Endothelial cell of umbilical vein (primary cell): ENCODE measurements around the gene SLC6A9. TPM values are rescaled to one million over a fixed set of nuclear protein-coding genes. Genes with fewer than 3 reads are reported as not detected.

Experiments used
- BruUV-seq: library from RNA; stranded (reverse); fragments of 400-500 nt; replicated peaks from 2 replicates; lab custom pipeline; 2021; lab: Mats Ljungman, UMichigan
- CTCF ChIA-PET: fragments of 300-600, 350-600 bp; sonication (Branson Sonifier 250); formaldehyde crosslinking; loops from one replicate; lab custom pipeline; 2021; ENCODE audit warnings: antibody characterized with exemption, inconsistent platforms; lab: Charles Lee
- POLR2A ChIA-PET: fragments of 300-600, 350-600 bp; sonication (Branson Sonifier 250); formaldehyde crosslinking; loops from one replicate; lab custom pipeline; 2021; ENCODE audit warnings: antibody characterized with exemption, inconsistent platforms; lab: Charles Lee
- DNase-seq: peaks from one replicate; pipeline ENCODE4 v3.0.0-alpha.2; 2011; ENCODE audit warnings: low read depth, low spot score
- FAIRE-seq: peaks from 2 replicates; lab custom pipeline; 2011; peaks lifted over from hg19 to GRCh38; lab: Jason Lieb, UNC
- H2AFZ ChIP-seq: 2 replicates; pipeline ENCODE4 v1.6.0; 2012; ENCODE audit warnings: low read depth, low read length, control low read depth, inconsistent platforms
- H3K27ac ChIP-seq: 2 replicates; pipeline ENCODE4 v1.5.1; 2011; ENCODE audit warnings: low read depth, mild to moderate bottlenecking, control low read depth, low read length, moderate library complexity; ENCODE audit not compliant: insufficient read depth
- H3K27me3 ChIP-seq, 2 experiments: 2 replicates each; pipeline versions ENCODE4 v1.6.0 to v1.6.1; 2011; ENCODE audit warnings: low read length in 2 of 2, mixed read lengths in 1 of 2; ENCODE audit not compliant: control insufficient read depth in 2 of 2, insufficient read depth in 2 of 2
- H3K36me3 ChIP-seq, 2 experiments: 2 replicates in 1 of 2; 3 replicates in 1 of 2; pipeline ENCODE4 v1.5.1; 2011; ENCODE audit warnings: low read length in 2 of 2, mild to moderate bottlenecking in 1 of 2, moderate library complexity in 1 of 2; ENCODE audit not compliant: control insufficient read depth in 2 of 2, insufficient read depth in 2 of 2; ENCODE audit errors: extremely low read depth in 1 of 2
- H3K4me1 ChIP-seq: 3 replicates; pipeline ENCODE4 v1.5.1; 2011; ENCODE audit warnings: mild to moderate bottlenecking, low read length; ENCODE audit not compliant: control insufficient read depth, insufficient read depth; ENCODE audit errors: extremely low read depth
- H3K4me2 ChIP-seq: 2 replicates; pipeline ENCODE4 v1.6.1; 2011; ENCODE audit warnings: low read length, control low read depth, mixed read lengths; ENCODE audit not compliant: insufficient read depth
- H3K4me3 ChIP-seq, 3 experiments: fragments of 200-600 bp in 1 of 3; sonication (generic), shearing (Covaris generic) in 1 of 3; replicated peaks in 1 of 3; 2 replicates each; pipeline ENCODE4 v1.5.1; 2011 to 2016; ENCODE audit warnings: control low read depth in 3 of 3, low read length in 3 of 3, mild to moderate bottlenecking in 2 of 3, inconsistent platforms in 1 of 3, low read depth in 1 of 3, moderate library complexity in 1 of 3; ENCODE audit not compliant: insufficient read depth in 1 of 3
- H3K79me2 ChIP-seq: 2 replicates; pipeline ENCODE4 v1.6.0; 2012; ENCODE audit warnings: low read length, inconsistent platforms; ENCODE audit not compliant: control insufficient read depth, insufficient read depth
- H3K9ac ChIP-seq: replicated peaks from 2 replicates; pipeline ENCODE3; 2011; ENCODE audit warnings: low read length, control low read depth; ENCODE audit not compliant: insufficient read depth; ENCODE audit errors: extremely low read depth
- H3K9me1 ChIP-seq: replicated peaks from 3 replicates; pipeline ENCODE4 v1.6.0; 2011; ENCODE audit warnings: mild to moderate bottlenecking, low read length; ENCODE audit not compliant: control insufficient read depth, insufficient read depth; ENCODE audit errors: extremely low read depth
- H3K9me3 ChIP-seq: replicated peaks from 2 replicates; pipeline ENCODE4 v1.5.1; 2012; ENCODE audit warnings: low read length, inconsistent platforms; ENCODE audit not compliant: control insufficient read depth, insufficient read depth
- H4K20me1 ChIP-seq: replicated peaks from 2 replicates; pipeline ENCODE3; 2011; ENCODE audit warnings: mild to moderate bottlenecking, low read length; ENCODE audit not compliant: control insufficient read depth, insufficient read depth; ENCODE audit errors: extremely low read depth
- CTCF ChIP-seq, 2 donors: IDR thresholded peaks; 1 replicate in 1 of 2; 2 replicates in 1 of 2; pipeline ENCODE4 v1.5.1; 2011; ENCODE audit warnings: low read length in 2 of 2, mild to moderate bottlenecking in 2 of 2, moderate library complexity in 2 of 2, control low read depth in 1 of 2, inconsistent platforms in 1 of 2, low read depth in 1 of 2; ENCODE audit not compliant: insufficient read depth in 1 of 2; ENCODE audit errors: extremely low read depth in 1 of 2
- EZH2 ChIP-seq: IDR thresholded peaks from 2 replicates; pipeline ENCODE4 v1.6.1; 2012; ENCODE audit warnings: borderline replicate concordance, low read depth, mild to moderate bottlenecking, moderate library complexity, low read length, inconsistent platforms; ENCODE audit not compliant: severe bottlenecking
- FOS ChIP-seq: IDR thresholded peaks from 2 replicates; pipeline ENCODE4 v1.6.1; 2011; ENCODE audit warnings: mild to moderate bottlenecking, low read length, moderate library complexity, borderline replicate concordance; ENCODE audit not compliant: insufficient read depth
- GATA2 ChIP-seq: IDR thresholded peaks from 2 replicates; pipeline ENCODE4 v1.7.0; 2011; ENCODE audit warnings: low read depth, mild to moderate bottlenecking, moderate library complexity, mixed read lengths, low read length; ENCODE audit not compliant: insufficient read length, insufficient read depth
- JUN ChIP-seq: IDR thresholded peaks from 2 replicates; pipeline ENCODE4 v1.6.1; 2011; ENCODE audit warnings: borderline replicate concordance, low read depth; ENCODE audit not compliant: insufficient read length, insufficient read depth
- MAX ChIP-seq: IDR thresholded peaks from 2 replicates; pipeline ENCODE4 v1.6.1; 2011; ENCODE audit not compliant: insufficient read depth, insufficient read length
- MYC ChIP-seq: IDR thresholded peaks from one replicate; pipeline ENCODE4 v1.6.1; 2011; ENCODE audit warnings: mild to moderate bottlenecking, low read depth, low read length
- POLR2A ChIP-seq: IDR thresholded peaks from 2 replicates; pipeline ENCODE4 v1.6.1; 2012; ENCODE audit warnings: low read depth, mild to moderate bottlenecking, control low read depth, low read length
- POLR2AphosphoS5 ChIP-seq: IDR thresholded peaks from 2 replicates; pipeline ENCODE4 v1.6.1; 2012; ENCODE audit warnings: low read depth, mild to moderate bottlenecking, control low read depth, low read length, moderate library complexity; ENCODE audit not compliant: insufficient read depth
- dilution Hi-C: fragments of 300-500 bp; cut with MboI; formaldehyde crosslinking; loops from one replicate; pipeline ENCODE4 v1.15.0; 2019; ENCODE audit warnings: low sequenced_read_pairs; ENCODE audit not compliant: extremely low pct_ligation_motif_present
- intact Hi-C: fragments of 100-400 bp; cut with micrococcal nuclease; formaldehyde crosslinking; loops from one replicate; pipeline ENCODE4 v1.10.0; 2022
- polyA plus RNA-seq, 4 experiments: library from polyadenylated mRNA; depleted of rRNA in 3 of 4; stranded (reverse) in 3 of 4; unstranded in 1 of 4; fragments of >200 nt; gene quantifications; 2 replicates each; pipeline versions ENCODE4 v1.2.1 to v1.2.3, GENCODE V29; 2011 to 2012; ENCODE audit warnings: missing spikeins in 1 of 4
- total RNA-seq: library from RNA; stranded (reverse); gene quantifications from 2 replicates; pipeline ENCODE4 v1.2.3, GENCODE V29; 2021

Gene SLC6A9
- total and polyA plus RNA-seq, 2 donors (not counting 3 experiments of a cell fraction or from before 2014, with no cell fraction given), result 0.80 to 1.5 TPM

- ChIA-PET POLR2A (no interaction called here), CTCF (interaction anchor here (1.5 to 1.8 kb wide), 2 partner anchors 12 to 13 kb away, joined by 3 to 6 read pairs; no protein-coding TSS in a partner anchor)
- FAIRE-seq, result no peak
These were observed 7.0 kb downstream of the SLC6A9 start for GRCh38 chr1:44024031-44024902.

More at GRCh38 chr1:44024031-44024902, 7.0 kb downstream of the SLC6A9 start:
- Histone ChIP-seq H3K4me3 (no peak overlapping the region), H3K27me3 (no peaks in the 10 kb centered on the region), H3K4me1 (peaks cover under 1% of the 10 kb centered on the region), H3K4me2 (no peak overlapping the region), H3K27ac (no peak overlapping the region), H3K9me3 (no peaks in the 10 kb centered on the region), H3K9me1 (no peaks in the 10 kb centered on the region), H3K9ac (no peak overlapping the region), H3K79me2 (no peaks in the 10 kb centered on the region), H2AFZ (no peak overlapping the region), H3K36me3 (no peaks in the 10 kb centered on the region), H4K20me1 (no peaks in the 10 kb centered on the region)
- dilution Hi-C loops (no loop called here), intact Hi-C loops (no loop called here)
- TF ChIP-seq POLR2A, result no peak
- no peak for TF ChIP-seq CTCF (IDR thresholded peaks at IDR 0.05; ENCODE audit: extremely low read depth in 1 of 2, insufficient read depth in 1 of 2, low read depth in 1 of 2, low read length in 2 of 2)
- TF ChIP-seq MYC, result no peak
- no peak for TF ChIP-seq EZH2
- no peak for TF ChIP-seq MAX
- no peak for TF ChIP-seq JUN
- TF ChIP-seq GATA2, result no peak
- TF ChIP-seq FOS, result no peak
- TF ChIP-seq POLR2AphosphoS5, result no peak
- no peak for DNase-seq
- no TSS peak for BruUV-seq
